Neural cell (in vitro differentiated cells): ENCODE data around the gene ZNF22. TPM values are rescaled to one million over a fixed set of nuclear protein-coding genes. Genes with fewer than 3 reads are reported as not detected.

Experiments used
- H2AFZ ChIP-seq: fragments of 200-600, 300-800 bp; sonication (generic), shearing (Covaris generic); 2 replicates; pipeline ENCODE4 v1.6.0; 2014; ENCODE audit warnings: low read depth, mild to moderate bottlenecking, antibody characterized with exemption, low read length, moderate library complexity
- H3F3A ChIP-seq: fragments of 200-600 bp; shearing (Covaris generic); 2 replicates; pipeline ENCODE4 v1.6.1; 2016; ENCODE audit warnings: mild to moderate bottlenecking, moderate library complexity, mixed read lengths, antibody characterized with exemption, low read length; ENCODE audit not compliant: insufficient read depth, poor library complexity, severe bottlenecking
- H3K27ac ChIP-seq: fragments of 200-600, 300-800 bp; sonication (generic), shearing (Covaris generic); 2 replicates; pipeline ENCODE4 v1.5.1; 2014; ENCODE audit warnings: mild to moderate bottlenecking, low read length, moderate library complexity
- H3K27me3 ChIP-seq: fragments of 300-800, 200-600 bp; sonication (generic), shearing (Covaris generic); 2 replicates; pipeline ENCODE4 v1.6.0; 2014; ENCODE audit warnings: mild to moderate bottlenecking, low read depth, low read length, moderate library complexity; ENCODE audit not compliant: insufficient read depth
- H3K36me3 ChIP-seq: fragments of 300-800, 200-600 bp; sonication (generic), shearing (Covaris generic); 2 replicates; pipeline ENCODE4 v1.5.1; 2014; ENCODE audit warnings: mild to moderate bottlenecking, antibody characterized with exemption, low read length, moderate library complexity; ENCODE audit not compliant: insufficient read depth
- H3K4me2 ChIP-seq: fragments of 300-800, 200-600 bp; sonication (generic), shearing (Covaris generic); 2 replicates; pipeline ENCODE4 v1.6.0; 2014; ENCODE audit warnings: mild to moderate bottlenecking, low read length
- H3K4me3 ChIP-seq: fragments of 300-800, 200-600 bp; sonication (generic), shearing (Covaris generic); 2 replicates; pipeline ENCODE4 v1.5.1; 2014; ENCODE audit warnings: mild to moderate bottlenecking, low read length, moderate library complexity
- H3K79me2 ChIP-seq: fragments of 200-600 bp; shearing (Covaris generic); replicated peaks from 2 replicates; pipeline ENCODE4 v1.6.0; 2014; ENCODE audit warnings: mild to moderate bottlenecking, low read length, moderate library complexity; ENCODE audit not compliant: insufficient read depth
- H3K9ac ChIP-seq: fragments of 300-800, 200-600 bp; sonication (generic), shearing (Covaris generic); 2 replicates; pipeline ENCODE4 v1.6.1; 2016; ENCODE audit warnings: mild to moderate bottlenecking, low read length, mixed read lengths
- H3K9me2 ChIP-seq: fragments of 200-600 bp; shearing (Covaris generic); 2 replicates; pipeline ENCODE4 v1.6.1; 2016; ENCODE audit warnings: mild to moderate bottlenecking, low read length, mixed read lengths; ENCODE audit not compliant: insufficient read depth
- H3K9me3 ChIP-seq: fragments of 200-600, 300-800 bp; sonication (generic), shearing (Covaris generic); 2 replicates; pipeline ENCODE4 v1.6.1; 2016; ENCODE audit warnings: mild to moderate bottlenecking, mixed run types, low read length, moderate library complexity, mixed read lengths
- H4K20me1 ChIP-seq: fragments of 200-600 bp; shearing (Covaris generic); 2 replicates; pipeline ENCODE4 v1.6.1; 2016; ENCODE audit warnings: mild to moderate bottlenecking, mixed run types; ENCODE audit not compliant: insufficient read depth
- EZH2 ChIP-seq: fragments of 200-600, 300-800 bp; shearing (Covaris generic), sonication (generic); IDR thresholded peaks from 2 replicates; pipeline ENCODE4 v1.6.1; 2014; ENCODE audit warnings: antibody characterized with exemption, low read length, borderline replicate concordance, mild to moderate bottlenecking; ENCODE audit not compliant: insufficient read depth, poor library complexity, severe bottlenecking
- MXI1 ChIP-seq: fragments of 450-650 bp; conservative IDR thresholded peaks from 2 replicates; pipeline ENCODE4 v1.6.1; 2014; ENCODE audit warnings: antibody characterized with exemption, mild to moderate bottlenecking; ENCODE audit not compliant: poor library complexity, severe bottlenecking
- POLR2AphosphoS5 ChIP-seq: IDR thresholded peaks from 2 replicates; pipeline ENCODE4 v1.6.1; 2012
- RAD21 ChIP-seq: fragments of 450-650 bp; conservative IDR thresholded peaks from 2 replicates; pipeline ENCODE4 v1.6.1; 2014; ENCODE audit warnings: antibody characterized with exemption, mild to moderate bottlenecking, moderate library complexity
- SMC3 ChIP-seq: fragments of 450-650 bp; conservative IDR thresholded peaks from 2 replicates; pipeline ENCODE4 v1.6.1; 2014; ENCODE audit warnings: antibody characterized with exemption, mild to moderate bottlenecking, moderate library complexity; ENCODE audit not compliant: poor library complexity
- TAF1 ChIP-seq: IDR thresholded peaks from 2 replicates; pipeline ENCODE4 v1.6.1; 2012; ENCODE audit warnings: low read depth
- polyA plus RNA-seq: library from polyadenylated mRNA; depleted of rRNA; stranded (reverse); fragments of >200 nt; gene quantifications from 2 replicates; pipeline ENCODE4 v1.2.3, GENCODE V29; 2014
- TF ChIP-seq, protein P1 (sequence below): IDR thresholded peaks from 2 replicates; pipeline ENCODE4 v1.6.1; 2012; ENCODE audit warnings: borderline replicate concordance
- TF ChIP-seq, protein P2 (sequence below): fragments of 450-650 bp; IDR thresholded peaks from 2 replicates; pipeline ENCODE4 v1.5.1; 2014; ENCODE audit warnings: antibody characterized with exemption, mild to moderate bottlenecking, moderate library complexity; ENCODE audit not compliant: poor library complexity, severe bottlenecking

Gene ZNF22
- polyA plus RNA-seq, 1 donor from 2014 or later = 32.9 TPM

DNA sequence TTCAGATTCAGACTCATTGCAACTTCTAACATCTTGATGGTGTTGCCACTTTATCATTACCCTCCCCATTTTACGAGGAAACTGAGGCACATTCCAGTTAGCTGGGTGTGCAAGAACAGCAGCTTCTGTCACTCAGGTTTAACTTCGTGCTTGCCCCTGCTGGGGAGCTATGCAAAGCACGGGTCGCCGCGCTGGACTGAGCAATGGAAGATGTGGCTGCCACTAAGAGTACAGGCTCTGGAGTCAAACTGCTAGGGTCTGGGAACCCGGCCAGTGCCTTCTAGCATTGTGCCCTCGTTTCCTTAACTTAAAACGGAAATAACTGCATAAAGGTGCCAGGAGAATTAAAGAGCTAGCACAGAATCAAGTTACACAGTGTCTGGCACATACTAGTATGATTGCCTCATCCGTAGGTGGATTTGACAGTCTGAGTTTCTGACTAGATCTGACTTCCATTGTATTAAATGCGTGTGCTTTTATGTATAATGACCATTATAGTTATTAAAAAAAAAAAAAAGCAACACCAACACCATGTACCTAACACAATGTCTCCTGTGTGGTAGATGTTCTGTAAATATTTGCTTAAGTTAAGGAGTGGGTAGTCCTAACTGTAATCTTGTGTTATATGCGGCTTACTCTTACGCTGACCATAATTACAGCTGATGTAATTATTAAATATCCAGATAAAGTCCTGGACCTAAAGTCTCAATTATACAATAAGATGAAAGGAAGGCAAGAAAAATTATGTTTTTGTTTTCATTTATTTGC lies 842 bp downstream of the ZNF22 start:
- no peaks in the 10 kb centered on the region for H4K20me1 ChIP-seq
- peak overlapping the region; percentile 70 for H3K9ac ChIP-seq
- H3K9me2 ChIP-seq = no peaks in the 10 kb centered on the region
- H3K79me2 ChIP-seq = peaks cover 14% of the 10 kb centered on the region
- no peak for TF ChIP-seq RAD21
- TF ChIP-seq POLR2AphosphoS5 = no peak
- TF ChIP-seq EZH2 = no peak
- TF ChIP-seq, protein P1, sequence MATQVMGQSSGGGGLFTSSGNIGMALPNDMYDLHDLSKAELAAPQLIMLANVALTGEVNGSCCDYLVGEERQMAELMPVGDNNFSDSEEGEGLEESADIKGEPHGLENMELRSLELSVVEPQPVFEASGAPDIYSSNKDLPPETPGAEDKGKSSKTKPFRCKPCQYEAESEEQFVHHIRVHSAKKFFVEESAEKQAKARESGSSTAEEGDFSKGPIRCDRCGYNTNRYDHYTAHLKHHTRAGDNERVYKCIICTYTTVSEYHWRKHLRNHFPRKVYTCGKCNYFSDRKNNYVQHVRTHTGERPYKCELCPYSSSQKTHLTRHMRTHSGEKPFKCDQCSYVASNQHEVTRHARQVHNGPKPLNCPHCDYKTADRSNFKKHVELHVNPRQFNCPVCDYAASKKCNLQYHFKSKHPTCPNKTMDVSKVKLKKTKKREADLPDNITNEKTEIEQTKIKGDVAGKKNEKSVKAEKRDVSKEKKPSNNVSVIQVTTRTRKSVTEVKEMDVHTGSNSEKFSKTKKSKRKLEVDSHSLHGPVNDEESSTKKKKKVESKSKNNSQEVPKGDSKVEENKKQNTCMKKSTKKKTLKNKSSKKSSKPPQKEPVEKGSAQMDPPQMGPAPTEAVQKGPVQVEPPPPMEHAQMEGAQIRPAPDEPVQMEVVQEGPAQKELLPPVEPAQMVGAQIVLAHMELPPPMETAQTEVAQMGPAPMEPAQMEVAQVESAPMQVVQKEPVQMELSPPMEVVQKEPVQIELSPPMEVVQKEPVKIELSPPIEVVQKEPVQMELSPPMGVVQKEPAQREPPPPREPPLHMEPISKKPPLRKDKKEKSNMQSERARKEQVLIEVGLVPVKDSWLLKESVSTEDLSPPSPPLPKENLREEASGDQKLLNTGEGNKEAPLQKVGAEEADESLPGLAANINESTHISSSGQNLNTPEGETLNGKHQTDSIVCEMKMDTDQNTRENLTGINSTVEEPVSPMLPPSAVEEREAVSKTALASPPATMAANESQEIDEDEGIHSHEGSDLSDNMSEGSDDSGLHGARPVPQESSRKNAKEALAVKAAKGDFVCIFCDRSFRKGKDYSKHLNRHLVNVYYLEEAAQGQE = no peak
- TF ChIP-seq, protein P2, sequence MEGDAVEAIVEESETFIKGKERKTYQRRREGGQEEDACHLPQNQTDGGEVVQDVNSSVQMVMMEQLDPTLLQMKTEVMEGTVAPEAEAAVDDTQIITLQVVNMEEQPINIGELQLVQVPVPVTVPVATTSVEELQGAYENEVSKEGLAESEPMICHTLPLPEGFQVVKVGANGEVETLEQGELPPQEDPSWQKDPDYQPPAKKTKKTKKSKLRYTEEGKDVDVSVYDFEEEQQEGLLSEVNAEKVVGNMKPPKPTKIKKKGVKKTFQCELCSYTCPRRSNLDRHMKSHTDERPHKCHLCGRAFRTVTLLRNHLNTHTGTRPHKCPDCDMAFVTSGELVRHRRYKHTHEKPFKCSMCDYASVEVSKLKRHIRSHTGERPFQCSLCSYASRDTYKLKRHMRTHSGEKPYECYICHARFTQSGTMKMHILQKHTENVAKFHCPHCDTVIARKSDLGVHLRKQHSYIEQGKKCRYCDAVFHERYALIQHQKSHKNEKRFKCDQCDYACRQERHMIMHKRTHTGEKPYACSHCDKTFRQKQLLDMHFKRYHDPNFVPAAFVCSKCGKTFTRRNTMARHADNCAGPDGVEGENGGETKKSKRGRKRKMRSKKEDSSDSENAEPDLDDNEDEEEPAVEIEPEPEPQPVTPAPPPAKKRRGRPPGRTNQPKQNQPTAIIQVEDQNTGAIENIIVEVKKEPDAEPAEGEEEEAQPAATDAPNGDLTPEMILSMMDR = peak; percentile 33
- TF ChIP-seq TAF1 = no peak
- no peaks in the 10 kb centered on the region for H3K9me3 ChIP-seq
- H3K27me3 ChIP-seq = no peaks in the 10 kb centered on the region
- no peaks in the 10 kb centered on the region for H3F3A ChIP-seq
- H3K27ac ChIP-seq = peak overlapping the region; percentile 62
- H3K4me2 ChIP-seq = peak overlapping the region; percentile 44
- H2AFZ ChIP-seq = peak overlapping the region; percentile 42
- no peaks in the 10 kb centered on the region for H3K36me3 ChIP-seq
- H3K4me3 ChIP-seq = peak overlapping the region; percentile 74

DNA sequence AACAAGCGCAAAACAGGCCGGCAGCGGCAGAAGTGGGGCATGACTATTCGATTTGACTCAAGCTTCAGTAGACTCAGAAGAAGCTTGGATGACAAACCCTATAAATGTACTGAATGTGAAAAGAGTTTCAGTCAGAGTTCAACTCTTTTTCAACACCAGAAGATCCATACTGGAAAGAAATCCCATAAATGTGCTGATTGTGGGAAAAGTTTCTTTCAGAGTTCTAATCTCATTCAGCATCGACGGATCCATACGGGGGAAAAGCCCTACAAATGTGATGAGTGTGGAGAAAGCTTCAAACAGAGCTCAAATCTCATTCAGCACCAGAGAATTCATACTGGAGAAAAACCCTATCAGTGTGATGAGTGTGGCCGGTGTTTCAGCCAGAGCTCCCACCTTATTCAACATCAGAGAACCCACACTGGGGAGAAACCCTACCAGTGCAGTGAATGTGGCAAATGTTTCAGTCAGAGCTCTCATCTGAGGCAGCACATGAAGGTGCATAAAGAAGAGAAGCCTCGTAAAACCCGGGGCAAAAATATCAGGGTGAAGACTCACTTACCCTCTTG lies 2.8 kb downstream of the ZNF22 start:
- Histone ChIP-seq H3K9me3 (no peaks in the 10 kb centered on the region), H3K79me2 (peaks cover 14% of the 10 kb centered on the region), H3K4me3 (no peak overlapping the region), H3K27ac (no peak overlapping the region), H3K9me2 (no peaks in the 10 kb centered on the region), H3K36me3 (no peaks in the 10 kb centered on the region), H4K20me1 (no peaks in the 10 kb centered on the region), H2AFZ (no peak overlapping the region), H3F3A (no peaks in the 10 kb centered on the region), H3K27me3 (no peaks in the 10 kb centered on the region), H3K4me2 (no peak overlapping the region), H3K9ac (no peak overlapping the region)
- TF ChIP-seq, protein P1 = no peak
- TF ChIP-seq TAF1 = no peak
- no peak for TF ChIP-seq RAD21
- TF ChIP-seq POLR2AphosphoS5 = no peak
- TF ChIP-seq SMC3 = no peak
- TF ChIP-seq MXI1 = no peak
- no peak for TF ChIP-seq EZH2
